Endothelial cell of umbilical vein (primary cell): ENCODE measurements around the gene SMAD6. TPM values are rescaled to one million over a fixed set of nuclear protein-coding genes. Genes with fewer than 3 reads are reported as not detected.

Experiments
- BruUV-seq: library from RNA; stranded (reverse); fragments of 400-500 nt; replicated peaks from 2 replicates; lab custom pipeline; 2021; lab: Mats Ljungman, UMichigan
- CTCF ChIA-PET: fragments of 300-600, 350-600 bp; sonication (Branson Sonifier 250); formaldehyde crosslinking; loops from one replicate; lab custom pipeline; 2021; ENCODE audit warnings: antibody characterized with exemption, inconsistent platforms; lab: Charles Lee
- POLR2A ChIA-PET: fragments of 300-600, 350-600 bp; sonication (Branson Sonifier 250); formaldehyde crosslinking; loops from one replicate; lab custom pipeline; 2021; ENCODE audit warnings: antibody characterized with exemption, inconsistent platforms; lab: Charles Lee
- DNase-seq: peaks from one replicate; pipeline ENCODE4 v3.0.0-alpha.2; 2011; ENCODE audit warnings: low read depth, low spot score
- FAIRE-seq: peaks from 2 replicates; lab custom pipeline; 2011; peaks lifted over from hg19 to GRCh38; lab: Jason Lieb, UNC
- H2AFZ ChIP-seq: 2 replicates; pipeline ENCODE4 v1.6.0; 2012; ENCODE audit warnings: low read depth, low read length, control low read depth, inconsistent platforms
- H3K27ac ChIP-seq: 2 replicates; pipeline ENCODE4 v1.5.1; 2011; ENCODE audit warnings: low read depth, mild to moderate bottlenecking, control low read depth, low read length, moderate library complexity; ENCODE audit not compliant: insufficient read depth
- H3K27me3 ChIP-seq, 2 experiments: 2 replicates each; pipeline versions ENCODE4 v1.6.0 to v1.6.1; 2011; ENCODE audit warnings: low read length in 2 of 2, mixed read lengths in 1 of 2; ENCODE audit not compliant: control insufficient read depth in 2 of 2, insufficient read depth in 2 of 2
- H3K36me3 ChIP-seq, 2 experiments: 2 replicates in 1 of 2; 3 replicates in 1 of 2; pipeline ENCODE4 v1.5.1; 2011; ENCODE audit warnings: low read length in 2 of 2, mild to moderate bottlenecking in 1 of 2, moderate library complexity in 1 of 2; ENCODE audit not compliant: control insufficient read depth in 2 of 2, insufficient read depth in 2 of 2; ENCODE audit errors: extremely low read depth in 1 of 2
- H3K4me1 ChIP-seq: 3 replicates; pipeline ENCODE4 v1.5.1; 2011; ENCODE audit warnings: mild to moderate bottlenecking, low read length; ENCODE audit not compliant: control insufficient read depth, insufficient read depth; ENCODE audit errors: extremely low read depth
- H3K4me2 ChIP-seq: 2 replicates; pipeline ENCODE4 v1.6.1; 2011; ENCODE audit warnings: low read length, control low read depth, mixed read lengths; ENCODE audit not compliant: insufficient read depth
- H3K4me3 ChIP-seq, 3 experiments: fragments of 200-600 bp in 1 of 3; sonication (generic), shearing (Covaris generic) in 1 of 3; replicated peaks in 1 of 3; 2 replicates each; pipeline ENCODE4 v1.5.1; 2011 to 2016; ENCODE audit warnings: control low read depth in 3 of 3, low read length in 3 of 3, mild to moderate bottlenecking in 2 of 3, inconsistent platforms in 1 of 3, low read depth in 1 of 3, moderate library complexity in 1 of 3; ENCODE audit not compliant: insufficient read depth in 1 of 3
- H3K79me2 ChIP-seq: 2 replicates; pipeline ENCODE4 v1.6.0; 2012; ENCODE audit warnings: low read length, inconsistent platforms; ENCODE audit not compliant: control insufficient read depth, insufficient read depth
- H3K9ac ChIP-seq: replicated peaks from 2 replicates; pipeline ENCODE3; 2011; ENCODE audit warnings: low read length, control low read depth; ENCODE audit not compliant: insufficient read depth; ENCODE audit errors: extremely low read depth
- H3K9me1 ChIP-seq: replicated peaks from 3 replicates; pipeline ENCODE4 v1.6.0; 2011; ENCODE audit warnings: mild to moderate bottlenecking, low read length; ENCODE audit not compliant: control insufficient read depth, insufficient read depth; ENCODE audit errors: extremely low read depth
- H3K9me3 ChIP-seq: replicated peaks from 2 replicates; pipeline ENCODE4 v1.5.1; 2012; ENCODE audit warnings: low read length, inconsistent platforms; ENCODE audit not compliant: control insufficient read depth, insufficient read depth
- H4K20me1 ChIP-seq: replicated peaks from 2 replicates; pipeline ENCODE3; 2011; ENCODE audit warnings: mild to moderate bottlenecking, low read length; ENCODE audit not compliant: control insufficient read depth, insufficient read depth; ENCODE audit errors: extremely low read depth
- CTCF ChIP-seq, 2 donors: IDR thresholded peaks; 1 replicate in 1 of 2; 2 replicates in 1 of 2; pipeline ENCODE4 v1.5.1; 2011; ENCODE audit warnings: low read length in 2 of 2, mild to moderate bottlenecking in 2 of 2, moderate library complexity in 2 of 2, control low read depth in 1 of 2, inconsistent platforms in 1 of 2, low read depth in 1 of 2; ENCODE audit not compliant: insufficient read depth in 1 of 2; ENCODE audit errors: extremely low read depth in 1 of 2
- EZH2 ChIP-seq: IDR thresholded peaks from 2 replicates; pipeline ENCODE4 v1.6.1; 2012; ENCODE audit warnings: borderline replicate concordance, low read depth, mild to moderate bottlenecking, moderate library complexity, low read length, inconsistent platforms; ENCODE audit not compliant: severe bottlenecking
- FOS ChIP-seq: IDR thresholded peaks from 2 replicates; pipeline ENCODE4 v1.6.1; 2011; ENCODE audit warnings: mild to moderate bottlenecking, low read length, moderate library complexity, borderline replicate concordance; ENCODE audit not compliant: insufficient read depth
- GATA2 ChIP-seq: IDR thresholded peaks from 2 replicates; pipeline ENCODE4 v1.7.0; 2011; ENCODE audit warnings: low read depth, mild to moderate bottlenecking, moderate library complexity, mixed read lengths, low read length; ENCODE audit not compliant: insufficient read length, insufficient read depth
- JUN ChIP-seq: IDR thresholded peaks from 2 replicates; pipeline ENCODE4 v1.6.1; 2011; ENCODE audit warnings: borderline replicate concordance, low read depth; ENCODE audit not compliant: insufficient read length, insufficient read depth
- MAX ChIP-seq: IDR thresholded peaks from 2 replicates; pipeline ENCODE4 v1.6.1; 2011; ENCODE audit not compliant: insufficient read depth, insufficient read length
- MYC ChIP-seq: IDR thresholded peaks from one replicate; pipeline ENCODE4 v1.6.1; 2011; ENCODE audit warnings: mild to moderate bottlenecking, low read depth, low read length
- POLR2A ChIP-seq: IDR thresholded peaks from 2 replicates; pipeline ENCODE4 v1.6.1; 2012; ENCODE audit warnings: low read depth, mild to moderate bottlenecking, control low read depth, low read length
- POLR2AphosphoS5 ChIP-seq: IDR thresholded peaks from 2 replicates; pipeline ENCODE4 v1.6.1; 2012; ENCODE audit warnings: low read depth, mild to moderate bottlenecking, control low read depth, low read length, moderate library complexity; ENCODE audit not compliant: insufficient read depth
- dilution Hi-C: fragments of 300-500 bp; cut with MboI; formaldehyde crosslinking; loops from one replicate; pipeline ENCODE4 v1.15.0; 2019; ENCODE audit warnings: low sequenced_read_pairs; ENCODE audit not compliant: extremely low pct_ligation_motif_present
- intact Hi-C: fragments of 100-400 bp; cut with micrococcal nuclease; formaldehyde crosslinking; loops from one replicate; pipeline ENCODE4 v1.10.0; 2022
- polyA plus RNA-seq, 4 experiments: library from polyadenylated mRNA; depleted of rRNA in 3 of 4; stranded (reverse) in 3 of 4; unstranded in 1 of 4; fragments of >200 nt; gene quantifications; 2 replicates each; pipeline versions ENCODE4 v1.2.1 to v1.2.3, GENCODE V29; 2011 to 2012; ENCODE audit warnings: missing spikeins in 1 of 4
- total RNA-seq: library from RNA; stranded (reverse); gene quantifications from 2 replicates; pipeline ENCODE4 v1.2.3, GENCODE V29; 2021

The SMAD6 gene
- total and polyA plus RNA-seq, 2 donors (not counting 3 experiments of a cell fraction or from before 2014, with no cell fraction given): 7.3 to 12.5 TPM

DNA sequence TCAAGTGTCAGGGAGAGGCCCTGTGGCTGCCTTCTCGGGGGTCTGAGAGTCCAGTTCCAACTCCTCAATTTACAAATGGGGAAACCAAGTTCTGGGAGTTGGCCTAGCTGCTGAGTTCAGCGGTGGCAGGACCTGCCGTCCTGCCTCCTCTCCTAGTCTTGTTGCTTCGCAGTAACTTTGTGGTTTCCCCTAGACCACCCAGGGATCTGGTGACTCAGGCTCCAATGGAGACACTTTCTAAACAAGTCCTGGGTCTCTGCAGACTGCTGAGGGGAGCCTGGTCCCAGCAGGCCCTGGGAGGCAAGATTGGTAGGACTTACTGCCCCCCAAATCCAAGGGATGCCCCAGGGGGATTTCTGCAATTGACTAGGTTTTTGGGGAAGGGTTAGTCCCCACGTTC, 83.6 kb downstream of the SMAD6 start:
- ChIA-PET CTCF (interaction anchor here (2.0 to 8.1 kb wide), 2 partner anchors 9 to 64 kb away, joined by 4 to 223 read pairs; no protein-coding TSS in a partner anchor), POLR2A (no interaction called here)
- no peak overlapping the region for H3K4me2 ChIP-seq
- no peaks in the 10 kb centered on the region for H3K9me1 ChIP-seq
- FAIRE-seq: no peak
- BruUV-seq: no TSS peak
- H3K4me3 ChIP-seq: no peak overlapping the region
- H3K79me2 ChIP-seq: no peaks in the 10 kb centered on the region
- H3K27ac ChIP-seq: no peak overlapping the region
- TF ChIP-seq MAX (no peak), CTCF (IDR thresholded peaks at IDR 0.05; ENCODE audit: extremely low read depth in 1 of 2, insufficient read depth in 1 of 2, low read depth in 1 of 2, low read length in 2 of 2) (no peak), POLR2A (no peak), JUN (no peak), FOS (no peak), GATA2 (no peak), MYC (no peak), POLR2AphosphoS5 (no peak), EZH2 (no peak)
- no peak for DNase-seq
- H4K20me1 ChIP-seq: no peaks in the 10 kb centered on the region
- no peaks in the 10 kb centered on the region for H3K27me3 ChIP-seq
- H3K9ac ChIP-seq: no peak overlapping the region
- H3K36me3 ChIP-seq: peaks cover 0 to 3% of the 10 kb centered on the region in 2 experiments
- H3K9me3 ChIP-seq: no peaks in the 10 kb centered on the region
- intact Hi-C loops (no loop called here), dilution Hi-C loops (no loop called here)
- no peak overlapping the region for H2AFZ ChIP-seq
- H3K4me1 ChIP-seq: no peaks in the 10 kb centered on the region
